HCT116 (cell line): ENCODE data around the gene SMIM41.

ENCODE experiments used
- CTCF ChIP-seq, 3 experiments: fragments of 200-600 bp in 1 of 3; sonication (generic) in 1 of 3; IDR thresholded peaks in 2 of 3; conservative IDR thresholded peaks in 1 of 3; 2 replicates each; pipeline ENCODE4 v1.5.1; 2012 to 2017; ENCODE audit warnings: low read depth in 2 of 3, low read length in 2 of 3, antibody characterized with exemption in 1 of 3, borderline replicate concordance in 1 of 3, control low read depth in 1 of 3, mild to moderate bottlenecking in 1 of 3, mixed read lengths in 1 of 3, mixed run types in 1 of 3, moderate library complexity in 1 of 3; ENCODE audit not compliant: insufficient read depth in 1 of 3
- EZH2 ChIP-seq: fragments of 200-600 bp; sonication (generic); IDR thresholded peaks from 2 replicates; pipeline ENCODE4 v1.6.1; 2017; ENCODE audit warnings: antibody characterized with exemption, mixed run types
- EZH2phosphoT487 ChIP-seq: fragments of 200-600 bp; IDR thresholded peaks from 2 replicates; pipeline ENCODE4 v1.6.1; 2018; ENCODE audit warnings: antibody characterized with exemption, borderline replicate concordance
- FOSL1 ChIP-seq: IDR thresholded peaks from 2 replicates; pipeline ENCODE4 v1.6.1; 2012; ENCODE audit warnings: low read depth
- POLR2A ChIP-seq: IDR thresholded peaks from 2 replicates; pipeline ENCODE4 v1.7.0; 2011; ENCODE audit warnings: borderline replicate concordance; ENCODE audit not compliant: insufficient read depth, insufficient read length; ENCODE audit errors: extremely low read depth
- POLR2AphosphoS5 ChIP-seq: IDR thresholded peaks from 2 replicates; pipeline ENCODE4 v1.6.1; 2011; ENCODE audit warnings: mild to moderate bottlenecking, low read depth, low read length, moderate library complexity
- TF ChIP-seq, protein P1 (sequence below): IDR thresholded peaks from 2 replicates; pipeline ENCODE4 v1.6.1; 2012

DNA sequence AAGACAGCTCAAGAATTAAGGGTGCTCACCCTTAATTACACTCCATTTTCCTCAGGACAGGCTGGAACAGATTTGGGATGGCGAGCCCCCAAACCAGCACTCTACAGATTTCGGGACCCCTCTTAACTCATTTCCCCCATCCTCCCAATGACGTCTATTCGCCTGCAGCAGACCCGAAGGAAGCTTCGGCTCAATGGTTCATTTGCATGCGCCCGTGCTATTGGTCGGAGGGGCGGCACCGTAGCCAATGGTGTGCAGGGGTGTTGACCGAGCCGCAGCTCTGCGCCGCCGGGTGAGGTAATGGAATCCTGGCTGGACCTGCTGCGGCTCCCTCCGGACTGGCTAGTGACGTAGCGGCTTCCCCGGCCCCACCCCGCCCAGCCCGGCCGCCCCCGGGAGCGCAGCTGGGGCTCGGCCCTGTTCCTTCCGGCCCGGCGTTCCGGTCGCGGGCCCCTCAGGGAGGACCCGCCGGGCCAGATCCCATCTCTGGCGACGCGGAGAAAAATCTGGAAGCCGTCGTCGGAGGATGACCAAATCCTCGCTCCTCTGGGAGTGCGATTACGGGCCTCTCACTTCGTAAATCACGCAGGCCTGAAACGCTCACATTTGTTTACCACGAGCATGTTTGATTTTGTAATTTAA is 46.6 kb upstream of the SMIM41 start:
- TF ChIP-seq POLR2A (no peak), EZH2 (no peak), FOSL1 (no peak), CTCF (IDR thresholded peaks at IDR 0.05 in 2 of 3, conservative IDR thresholded peaks at IDR 0.05 in 1 of 3; ENCODE audit: borderline replicate concordance in 1 of 3, insufficient read depth in 1 of 3, low read depth in 2 of 3, low read length in 2 of 3) (no peak), POLR2AphosphoS5 (peak; percentile 45), EZH2phosphoT487 (no peak)
- TF ChIP-seq, protein P1, sequence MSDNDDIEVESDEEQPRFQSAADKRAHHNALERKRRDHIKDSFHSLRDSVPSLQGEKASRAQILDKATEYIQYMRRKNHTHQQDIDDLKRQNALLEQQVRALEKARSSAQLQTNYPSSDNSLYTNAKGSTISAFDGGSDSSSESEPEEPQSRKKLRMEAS: no peak
